Activated B cell treated with CpG ODN at 0.5 μM for 24 hours (primary cell): ENCODE data around the gene COIL. TPM values are rescaled to one million over a fixed set of nuclear protein-coding genes. Genes with fewer than 3 reads are reported as not detected.

Experiments
- ATAC-seq: fragments of 200-7000 bp; cut with Tn5 transposase; one replicate; pipeline ENCODE4 v1.10.0; 2021; ENCODE audit warnings: low read depth, mild to moderate bottlenecking, moderate library complexity
- CTCF ChIA-PET: fragments of 350-600 bp; sonication (Branson Sonifier 250); formaldehyde crosslinking; loops from one replicate; lab custom pipeline; 2021; ENCODE audit warnings: antibody characterized with exemption; lab: Charles Lee
- POLR2A ChIA-PET: fragments of 350-600 bp; sonication (Branson Sonifier 250); formaldehyde crosslinking; loops from one replicate; lab custom pipeline; 2021; ENCODE audit warnings: antibody characterized with exemption; lab: Charles Lee
- DNase-seq: peaks from one replicate; pipeline ENCODE4 v3.0.0; 2022
- H3K27ac Mint-ChIP-seq: one replicate; pipeline ENCODE4 v1.8.0; 2020; ENCODE audit warnings: mixed read lengths
- H3K27me3 Mint-ChIP-seq: one replicate; pipeline ENCODE4 v1.8.0; 2021; ENCODE audit warnings: mixed read lengths
- H3K36me3 Mint-ChIP-seq: one replicate; pipeline ENCODE4 v1.8.0; 2021; ENCODE audit warnings: low read depth, mixed read lengths
- H3K4me1 Mint-ChIP-seq: one replicate; pipeline ENCODE4 v1.8.0; 2021; ENCODE audit warnings: mixed read lengths
- H3K4me3 Mint-ChIP-seq: one replicate; pipeline ENCODE4 v1.8.0; 2020; ENCODE audit warnings: mild to moderate bottlenecking, mixed read lengths
- H3K9me3 Mint-ChIP-seq: one replicate; pipeline ENCODE4 v1.8.0; 2020; ENCODE audit warnings: mixed read lengths
- CTCF ChIP-seq: fragments of 200-600 bp; IDR thresholded peaks from one replicate; pipeline ENCODE4 v1.8.0; 2022; ENCODE audit warnings: antibody characterized with exemption, mild to moderate bottlenecking
- intact Hi-C: fragments of 100-400 bp; cut with micrococcal nuclease; formaldehyde crosslinking; loops from one replicate; pipeline ENCODE4 v1.15.1; 2024
- total RNA-seq: library from RNA; stranded (reverse); gene quantifications from 2 replicates; pipeline ENCODE4 v1.2.3, GENCODE V29; 2022

Gene COIL
- total RNA-seq, 1 donor from 2014 or later: 21.9 TPM

DNA sequence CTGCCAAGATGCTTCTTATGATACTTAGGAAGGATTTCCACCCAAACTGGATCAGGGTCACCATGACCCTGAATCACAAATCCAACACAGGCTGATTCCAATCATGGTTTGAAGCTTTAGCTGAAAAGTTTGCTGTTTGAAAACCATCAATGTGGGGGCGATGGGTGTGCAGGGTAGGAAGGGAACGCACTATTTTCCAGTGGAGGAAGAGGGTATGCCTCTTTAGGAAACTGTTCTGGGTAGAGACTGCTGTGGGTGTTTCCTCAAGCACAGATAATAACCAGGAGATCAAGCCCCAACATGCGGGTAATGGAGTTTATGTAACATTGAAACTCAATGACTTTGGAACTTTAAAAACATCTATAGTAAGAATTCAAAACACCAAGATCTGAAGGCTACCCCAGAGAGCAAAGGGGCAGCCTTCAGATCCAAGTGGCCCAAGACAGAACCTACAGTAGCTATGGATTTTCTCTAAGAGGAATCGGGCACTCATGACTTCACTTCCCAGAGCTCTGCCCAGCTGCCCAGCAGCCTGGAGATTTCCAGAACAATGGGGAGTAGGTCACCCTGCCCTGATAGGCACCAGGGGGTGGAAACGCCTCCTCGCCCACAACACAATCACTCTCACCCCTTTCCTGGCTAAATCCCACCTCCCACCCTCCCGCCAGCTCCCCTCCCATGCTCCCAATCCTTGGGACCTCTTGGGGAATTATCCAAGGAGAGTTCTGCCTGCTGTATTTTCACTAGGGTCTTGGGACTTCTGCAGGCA lies 69.8 kb downstream of the COIL start:
- Mint-ChIP-seq H3K9me3 (peaks cover 8% of the 10 kb centered on the region), H3K4me3 (no peak overlapping the region), H3K4me1 (peaks cover 5% of the 10 kb centered on the region), H3K27me3 (no peaks in the 10 kb centered on the region), H3K36me3 (peaks cover 95% of the 10 kb centered on the region), H3K27ac (no peak overlapping the region)
- no peak for TF ChIP-seq CTCF
- POLR2A ChIA-PET: no interaction called here
- intact Hi-C loops: loop anchor here (1.0 kb wide), 1 partner anchor 49 kb away; no protein-coding TSS in a partner anchor
- CTCF ChIA-PET: interaction anchor here (0.8 to 2.0 kb wide), 4 partner anchors 45 to 71 kb away, joined by 4 to 10 read pairs (median 6); no protein-coding TSS in a partner anchor
- ATAC-seq (no peak), DNase-seq (no peak)

DNA sequence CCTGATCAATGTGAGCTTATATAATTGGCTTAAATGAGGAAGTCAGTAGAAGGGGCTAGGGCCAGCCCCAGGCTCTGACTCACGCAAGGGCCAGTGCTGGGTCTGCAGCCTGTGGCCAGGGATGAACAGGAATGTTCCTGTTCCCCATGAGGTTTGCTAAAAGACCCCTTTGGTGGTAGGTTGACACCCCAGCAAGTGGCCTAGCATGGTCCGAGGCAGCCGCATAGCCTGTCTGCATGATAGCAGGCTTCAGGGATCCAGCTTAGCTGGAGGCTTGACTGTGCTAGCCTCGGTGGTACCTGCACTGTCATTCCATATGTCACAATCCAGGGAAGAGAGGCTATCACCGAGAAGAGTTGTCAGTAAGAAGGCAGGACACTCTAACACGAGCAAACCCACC lies 70.5 kb downstream of the COIL start:
- Mint-ChIP-seq H3K4me3 (no peak overlapping the region), H3K36me3 (peaks cover 91% of the 10 kb centered on the region), H3K27ac (no peak overlapping the region), H3K27me3 (no peaks in the 10 kb centered on the region), H3K9me3 (peaks cover 8% of the 10 kb centered on the region), H3K4me1 (peaks cover 2% of the 10 kb centered on the region)
- DNase-seq (no peak), ATAC-seq (no peak)
- intact Hi-C loops: no loop called here
- ChIA-PET POLR2A (no interaction called here), CTCF (interaction anchor here (0.6 to 2.0 kb wide), 3 partner anchors 41 to 70 kb away, joined by 3 to 10 read pairs (median 4); no protein-coding TSS in a partner anchor)
- TF ChIP-seq CTCF: no peak

Other genes starting within 250 kb of the COIL start
- 3.3 and 4.0 TPM in 2 replicates for gene C17orf67, start 127.1 kb downstream of the COIL start, total RNA-seq
- gene DGKE, start 126.9 kb downstream of the COIL start, total RNA-seq: 15.4 and 20.3 TPM in 2 replicates
- 63.5 and 71.4 TPM in 2 replicates for gene TRIM25, start 47.0 kb downstream of the COIL start, total RNA-seq
- 32.0 and 35.2 TPM in 2 replicates for gene SCPEP1, start 17.1 kb upstream of the COIL start, total RNA-seq
- gene AKAP1, start 124.2 kb upstream of the COIL start, total RNA-seq: 22.5 and 26.2 TPM in 2 replicates